ENCODE results near the gene HP1BP3.

- TF ChIP-seq CTCF (IDR thresholded peaks at IDR 0.05; ENCODE audit: insufficient read depth, low read length) = no peak
- TF ChIP-seq POLR2AphosphoS5 (IDR thresholded peaks at IDR 0.05; ENCODE audit: low read depth) = no peak
- TF ChIP-seq, protein P1, sequence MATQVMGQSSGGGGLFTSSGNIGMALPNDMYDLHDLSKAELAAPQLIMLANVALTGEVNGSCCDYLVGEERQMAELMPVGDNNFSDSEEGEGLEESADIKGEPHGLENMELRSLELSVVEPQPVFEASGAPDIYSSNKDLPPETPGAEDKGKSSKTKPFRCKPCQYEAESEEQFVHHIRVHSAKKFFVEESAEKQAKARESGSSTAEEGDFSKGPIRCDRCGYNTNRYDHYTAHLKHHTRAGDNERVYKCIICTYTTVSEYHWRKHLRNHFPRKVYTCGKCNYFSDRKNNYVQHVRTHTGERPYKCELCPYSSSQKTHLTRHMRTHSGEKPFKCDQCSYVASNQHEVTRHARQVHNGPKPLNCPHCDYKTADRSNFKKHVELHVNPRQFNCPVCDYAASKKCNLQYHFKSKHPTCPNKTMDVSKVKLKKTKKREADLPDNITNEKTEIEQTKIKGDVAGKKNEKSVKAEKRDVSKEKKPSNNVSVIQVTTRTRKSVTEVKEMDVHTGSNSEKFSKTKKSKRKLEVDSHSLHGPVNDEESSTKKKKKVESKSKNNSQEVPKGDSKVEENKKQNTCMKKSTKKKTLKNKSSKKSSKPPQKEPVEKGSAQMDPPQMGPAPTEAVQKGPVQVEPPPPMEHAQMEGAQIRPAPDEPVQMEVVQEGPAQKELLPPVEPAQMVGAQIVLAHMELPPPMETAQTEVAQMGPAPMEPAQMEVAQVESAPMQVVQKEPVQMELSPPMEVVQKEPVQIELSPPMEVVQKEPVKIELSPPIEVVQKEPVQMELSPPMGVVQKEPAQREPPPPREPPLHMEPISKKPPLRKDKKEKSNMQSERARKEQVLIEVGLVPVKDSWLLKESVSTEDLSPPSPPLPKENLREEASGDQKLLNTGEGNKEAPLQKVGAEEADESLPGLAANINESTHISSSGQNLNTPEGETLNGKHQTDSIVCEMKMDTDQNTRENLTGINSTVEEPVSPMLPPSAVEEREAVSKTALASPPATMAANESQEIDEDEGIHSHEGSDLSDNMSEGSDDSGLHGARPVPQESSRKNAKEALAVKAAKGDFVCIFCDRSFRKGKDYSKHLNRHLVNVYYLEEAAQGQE (IDR thresholded peaks at IDR 0.05; ENCODE audit: insufficient replicate concordance, low read depth) = no peak
- no peak for TF ChIP-seq GABPA (IDR thresholded peaks at IDR 0.05; ENCODE audit: low read depth)
These were observed 87.5 kb downstream of the HP1BP3 start for GRCh38 chr1:20699558-20699957.

Data from HL-60 (cell line).